ENCODE data around the gene RGS5. TPM values are rescaled to one million over a fixed set of nuclear protein-coding genes. Genes with fewer than 3 reads are reported as not detected.

Gene RGS5
- polyA plus RNA-seq, 1 donor (not counting 4 experiments of a cell fraction or from before 2014, with no cell fraction given) = 4.1 TPM

GRCh38 chr1:163191301-163191700, 11.4 kb downstream of the RGS5 start:
- Histone ChIP-seq H3K4me2 (ENCODE audit: control insufficient read depth, extremely low read depth, insufficient read depth, low read depth, low read length) (no peak overlapping the region), H3K9ac (ENCODE audit: control insufficient read depth, extremely low read depth, insufficient read depth, low read length) (no peak overlapping the region), H3K4me1 (ENCODE audit: control insufficient read depth, extremely low read depth, insufficient read depth, low read length) (peaks cover 5% of the 10 kb centered on the region), H3K9me1 (ENCODE audit: control insufficient read depth, extremely low read depth, insufficient read depth, low read length) (no peaks in the 10 kb centered on the region), H3K79me2 (ENCODE audit: control insufficient read depth, insufficient read depth, low read length) (no peaks in the 10 kb centered on the region), H2AFZ (ENCODE audit: control insufficient read depth, low read length) (no peak overlapping the region), H3K4me3 (ENCODE audit: control insufficient read depth in 2 of 3, extremely low read depth in 1 of 3, insufficient read depth in 2 of 3, low read depth in 1 of 3, low read length in 3 of 3) (no peak overlapping the region), H3K27me3 (ENCODE audit: control insufficient read depth, extremely low read depth, insufficient read depth, low read length) (no peaks in the 10 kb centered on the region), H3K9me3 (ENCODE audit: control insufficient read depth, low read depth, low read length) (no peaks in the 10 kb centered on the region), H3K36me3 (ENCODE audit: control insufficient read depth in 2 of 2, extremely low read depth in 1 of 2, insufficient read depth in 2 of 2, low read length in 2 of 2) (no peaks in the 10 kb centered on the region), H3K27ac (ENCODE audit: control insufficient read depth, insufficient read depth, low read length) (no peak overlapping the region), H4K20me1 (ENCODE audit: control insufficient read depth, extremely low read depth, insufficient read depth, low read length) (no peaks in the 10 kb centered on the region)
- no peak for FAIRE-seq
- dilution Hi-C loops (cut with MboI; ENCODE audit: extremely low pct_ligation_motif_present, low sequenced_read_pairs) = no loop called here
- TF ChIP-seq CTCF (optimal IDR thresholded peaks at IDR 0.05 in 1 of 3, IDR thresholded peaks at IDR 0.05 in 1 of 3, conservative IDR thresholded peaks at IDR 0.05 in 1 of 3; ENCODE audit: extremely low read depth in 1 of 3, insufficient read depth in 2 of 3, low read length in 3 of 3) = no peak
- TF ChIP-seq EZH2 (IDR thresholded peaks at IDR 0.05; ENCODE audit: low read length) = no peak
- DNase-seq (ENCODE audit: low read depth, low spot score) = no peak

GRCh38 chr1:163188947-163189346, 13.8 kb downstream of the RGS5 start:
- no peaks in the 10 kb centered on the region for H4K20me1 ChIP-seq (ENCODE audit: control insufficient read depth, extremely low read depth, insufficient read depth, low read length)
- no peak overlapping the region for H3K9ac ChIP-seq (ENCODE audit: control insufficient read depth, extremely low read depth, insufficient read depth, low read length)
- FAIRE-seq (no peak), DNase-seq (ENCODE audit: low read depth, low spot score) (no peak)
- TF ChIP-seq EZH2 (IDR thresholded peaks at IDR 0.05; ENCODE audit: low read length) = no peak
- TF ChIP-seq CTCF (optimal IDR thresholded peaks at IDR 0.05 in 1 of 3, IDR thresholded peaks at IDR 0.05 in 1 of 3, conservative IDR thresholded peaks at IDR 0.05 in 1 of 3; ENCODE audit: extremely low read depth in 1 of 3, insufficient read depth in 2 of 3, low read length in 3 of 3) = no peak
- no peaks in the 10 kb centered on the region for H3K9me1 ChIP-seq (ENCODE audit: control insufficient read depth, extremely low read depth, insufficient read depth, low read length)
- H3K79me2 ChIP-seq (ENCODE audit: control insufficient read depth, insufficient read depth, low read length) = no peaks in the 10 kb centered on the region
- no peaks in the 10 kb centered on the region for H3K4me1 ChIP-seq (ENCODE audit: control insufficient read depth, extremely low read depth, insufficient read depth, low read length)
- H2AFZ ChIP-seq (ENCODE audit: control insufficient read depth, low read length) = no peak overlapping the region
- no peak overlapping the region for H3K4me2 ChIP-seq (ENCODE audit: control insufficient read depth, extremely low read depth, insufficient read depth, low read depth, low read length)
- no peaks in the 10 kb centered on the region for H3K9me3 ChIP-seq (ENCODE audit: control insufficient read depth, low read depth, low read length)
- H3K27me3 ChIP-seq (ENCODE audit: control insufficient read depth, extremely low read depth, insufficient read depth, low read length) = no peaks in the 10 kb centered on the region
- H3K36me3 ChIP-seq (ENCODE audit: control insufficient read depth in 2 of 2, extremely low read depth in 1 of 2, insufficient read depth in 2 of 2, low read length in 2 of 2) = no peaks in the 10 kb centered on the region
- H3K27ac ChIP-seq (ENCODE audit: control insufficient read depth, insufficient read depth, low read length) = no peak overlapping the region
- dilution Hi-C loops (cut with MboI; ENCODE audit: extremely low pct_ligation_motif_present, low sequenced_read_pairs) = no loop called here
- H3K4me3 ChIP-seq (ENCODE audit: control insufficient read depth in 2 of 3, extremely low read depth in 1 of 3, insufficient read depth in 2 of 3, low read depth in 1 of 3, low read length in 3 of 3) = no peak overlapping the region
